DND-41 (cell line): ENCODE measurements around the gene LRPAP1.

ENCODE experiments used
- CTCF ChIP-seq: IDR thresholded peaks from 2 replicates; pipeline ENCODE4 v1.5.1; 2012; ENCODE audit warnings: borderline replicate concordance, low read length, moderate library complexity, mild to moderate bottlenecking; ENCODE audit not compliant: poor library complexity, severe bottlenecking; ENCODE audit errors: extremely low read depth
- EZH2 ChIP-seq: IDR thresholded peaks from 3 replicates; pipeline ENCODE4 v1.6.1; 2012; ENCODE audit warnings: borderline replicate concordance, low read depth, mild to moderate bottlenecking, moderate library complexity, low read length, inconsistent platforms; ENCODE audit not compliant: severe bottlenecking

- no peak for TF ChIP-seq CTCF
- no peak for TF ChIP-seq EZH2
These were observed 35.1 kb downstream of the LRPAP1 start for GRCh38 chr4:3497095-3497494.
